DOHH2 (cell line): ENCODE data around the gene CAMTA1.

ENCODE experiments used
- CTCF ChIP-seq: fragments of 200-600 bp; sonication (generic); IDR thresholded peaks from one replicate; pipeline ENCODE4 v1.5.1; 2014; ENCODE audit warnings: antibody characterized with exemption, mild to moderate bottlenecking, low read depth, low read length; ENCODE audit not compliant: poor library complexity, severe bottlenecking
- EZH2phosphoT487 ChIP-seq: fragments of 200-600 bp; sonication (generic); IDR thresholded peaks from 2 replicates; pipeline ENCODE4 v1.6.1; 2017; ENCODE audit warnings: borderline replicate concordance, mild to moderate bottlenecking, antibody characterized with exemption, low read length, moderate library complexity, mixed read lengths

GRCh38 chr1:6745073-6745472, 40.2 kb upstream of the CAMTA1 start:
- TF ChIP-seq CTCF (no peak), EZH2phosphoT487 (no peak)
